Astrocyte (in vitro differentiated cells and primary cell): ENCODE data around the gene CAMP. TPM values are rescaled to one million over a fixed set of nuclear protein-coding genes. Genes with fewer than 3 reads are reported as not detected.

ENCODE experiments used
- DNase-seq: peaks from one replicate; pipeline ENCODE4 v3.0.0-alpha.2; 2010; ENCODE audit warnings: low read depth
- FAIRE-seq: peaks from 2 replicates; lab custom pipeline; 2011; peaks lifted over from hg19 to GRCh38; lab: Jason Lieb, UNC
- H2AFZ ChIP-seq: 2 replicates; pipeline ENCODE4 v1.6.0; 2012; ENCODE audit warnings: low read depth, low read length, inconsistent platforms
- H3K27ac ChIP-seq: 2 replicates; pipeline ENCODE4 v1.5.1; 2011; ENCODE audit warnings: low read depth, low read length, inconsistent platforms
- H3K27me3 ChIP-seq: 2 replicates; pipeline ENCODE4 v1.6.0; 2011; ENCODE audit warnings: low read length, inconsistent platforms; ENCODE audit not compliant: insufficient read depth
- H3K36me3 ChIP-seq: 2 replicates; pipeline ENCODE4 v1.5.1; 2011; ENCODE audit warnings: low read length, inconsistent platforms; ENCODE audit not compliant: insufficient read depth
- H3K4me1 ChIP-seq: 2 replicates; pipeline ENCODE4 v1.5.1; 2011; ENCODE audit warnings: low read length, inconsistent platforms; ENCODE audit not compliant: insufficient read depth
- H3K4me2 ChIP-seq: 2 replicates; pipeline ENCODE4 v1.6.0; 2012; ENCODE audit warnings: low read length, inconsistent platforms
- H3K4me3 ChIP-seq: 2 replicates; pipeline ENCODE4 v1.5.1; 2011; ENCODE audit warnings: low read depth, mild to moderate bottlenecking, low read length, inconsistent platforms; ENCODE audit not compliant: insufficient read depth
- H3K79me2 ChIP-seq: 2 replicates; pipeline ENCODE4 v1.6.0; 2012; ENCODE audit warnings: mild to moderate bottlenecking, low read length, inconsistent platforms; ENCODE audit not compliant: insufficient read depth
- H3K9ac ChIP-seq: 2 replicates; pipeline ENCODE4 v1.6.0; 2012; ENCODE audit warnings: mild to moderate bottlenecking, low read length, inconsistent platforms
- H3K9me3 ChIP-seq: 2 replicates; pipeline ENCODE4 v1.5.1; 2012; ENCODE audit warnings: low read depth, mild to moderate bottlenecking, low read length, inconsistent platforms; ENCODE audit not compliant: insufficient read depth
- H4K20me1 ChIP-seq: 2 replicates; pipeline ENCODE4 v1.6.0; 2012; ENCODE audit warnings: low read length, inconsistent platforms; ENCODE audit not compliant: insufficient read depth
- H3K27ac Mint-ChIP-seq: one replicate; pipeline ENCODE4 v1.8.0; 2021; ENCODE audit warnings: mild to moderate bottlenecking, mixed read lengths; ENCODE audit not compliant: unreplicated experiment
- H3K27me3 Mint-ChIP-seq: one replicate; pipeline ENCODE4 v1.8.0; 2021; ENCODE audit warnings: low read depth, mixed read lengths; ENCODE audit not compliant: unreplicated experiment
- H3K36me3 Mint-ChIP-seq: one replicate; pipeline ENCODE4 v1.8.0; 2021; ENCODE audit warnings: low read depth, mixed read lengths; ENCODE audit not compliant: unreplicated experiment
- H3K4me1 Mint-ChIP-seq: one replicate; pipeline ENCODE4 v1.8.0; 2021; ENCODE audit warnings: low read depth, mixed read lengths; ENCODE audit not compliant: unreplicated experiment
- H3K4me3 Mint-ChIP-seq: one replicate; pipeline ENCODE4 v1.8.0; 2021; ENCODE audit warnings: mild to moderate bottlenecking, moderate library complexity, mixed read lengths; ENCODE audit not compliant: unreplicated experiment
- H3K9me3 Mint-ChIP-seq: one replicate; pipeline ENCODE4 v1.8.0; 2021; ENCODE audit warnings: mild to moderate bottlenecking, mixed read lengths; ENCODE audit not compliant: unreplicated experiment
- EZH2 ChIP-seq: IDR thresholded peaks from 2 replicates; pipeline ENCODE4 v1.6.1; 2012; ENCODE audit warnings: mild to moderate bottlenecking, low read length, inconsistent platforms; ENCODE audit not compliant: insufficient read depth
- total RNA-seq: library from RNA; stranded (reverse); gene quantifications from 2 replicates; pipeline ENCODE4 v1.2.1, GENCODE V29; 2021
- TF ChIP-seq, protein P1 (sequence below): IDR thresholded peaks from 2 replicates; pipeline ENCODE4 v1.5.1; 2011; ENCODE audit warnings: low read depth, mild to moderate bottlenecking, inconsistent platforms, low read length, moderate library complexity; ENCODE audit not compliant: insufficient read depth

The CAMP gene
- total RNA-seq, 1 donor from 2014 or later, result not detected

DNA sequence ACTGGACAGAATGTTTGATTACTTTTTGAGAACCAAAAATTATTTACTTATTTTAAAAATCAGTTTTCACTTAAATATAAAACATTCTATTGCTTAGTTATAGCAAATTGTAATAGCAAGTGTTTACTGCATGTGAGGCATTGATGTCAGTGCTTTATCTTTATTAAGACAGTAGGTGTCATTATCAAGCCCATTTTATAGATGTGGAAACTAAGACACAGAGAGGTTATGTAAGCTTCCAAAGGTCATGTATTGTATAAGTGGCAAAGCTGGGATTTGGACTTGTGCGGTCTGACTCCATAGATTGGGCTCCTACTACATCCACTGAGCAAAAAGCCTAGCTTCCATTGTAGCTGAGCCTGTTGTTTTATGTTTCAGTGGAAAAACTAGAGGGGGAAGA is 35.2 kb downstream of the CAMP start:
- TF ChIP-seq, protein P1, sequence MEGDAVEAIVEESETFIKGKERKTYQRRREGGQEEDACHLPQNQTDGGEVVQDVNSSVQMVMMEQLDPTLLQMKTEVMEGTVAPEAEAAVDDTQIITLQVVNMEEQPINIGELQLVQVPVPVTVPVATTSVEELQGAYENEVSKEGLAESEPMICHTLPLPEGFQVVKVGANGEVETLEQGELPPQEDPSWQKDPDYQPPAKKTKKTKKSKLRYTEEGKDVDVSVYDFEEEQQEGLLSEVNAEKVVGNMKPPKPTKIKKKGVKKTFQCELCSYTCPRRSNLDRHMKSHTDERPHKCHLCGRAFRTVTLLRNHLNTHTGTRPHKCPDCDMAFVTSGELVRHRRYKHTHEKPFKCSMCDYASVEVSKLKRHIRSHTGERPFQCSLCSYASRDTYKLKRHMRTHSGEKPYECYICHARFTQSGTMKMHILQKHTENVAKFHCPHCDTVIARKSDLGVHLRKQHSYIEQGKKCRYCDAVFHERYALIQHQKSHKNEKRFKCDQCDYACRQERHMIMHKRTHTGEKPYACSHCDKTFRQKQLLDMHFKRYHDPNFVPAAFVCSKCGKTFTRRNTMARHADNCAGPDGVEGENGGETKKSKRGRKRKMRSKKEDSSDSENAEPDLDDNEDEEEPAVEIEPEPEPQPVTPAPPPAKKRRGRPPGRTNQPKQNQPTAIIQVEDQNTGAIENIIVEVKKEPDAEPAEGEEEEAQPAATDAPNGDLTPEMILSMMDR, result no peak
- no peak for TF ChIP-seq EZH2
- Mint-ChIP-seq H3K9me3 (no peaks in the 10 kb centered on the region), H3K4me3 (no peak overlapping the region), H3K4me1 (no peaks in the 10 kb centered on the region), H3K27me3 (no peaks in the 10 kb centered on the region), H3K36me3 (peaks cover 20% of the 10 kb centered on the region), H3K27ac (no peak overlapping the region)
- H3K27ac ChIP-seq, result no peak overlapping the region
- no peaks in the 10 kb centered on the region for H4K20me1 ChIP-seq
- peaks cover 2% of the 10 kb centered on the region for H3K36me3 ChIP-seq
- no peak for FAIRE-seq
- no peak overlapping the region for H3K4me2 ChIP-seq
- no peak overlapping the region for H3K9ac ChIP-seq
- DNase-seq, result no peak
- H3K4me1 ChIP-seq, result no peaks in the 10 kb centered on the region
- H2AFZ ChIP-seq, result no peak overlapping the region
- no peak overlapping the region for H3K4me3 ChIP-seq
- H3K27me3 ChIP-seq, result no peaks in the 10 kb centered on the region
- H3K79me2 ChIP-seq, result no peaks in the 10 kb centered on the region
- H3K9me3 ChIP-seq, result no peaks in the 10 kb centered on the region

DNA sequence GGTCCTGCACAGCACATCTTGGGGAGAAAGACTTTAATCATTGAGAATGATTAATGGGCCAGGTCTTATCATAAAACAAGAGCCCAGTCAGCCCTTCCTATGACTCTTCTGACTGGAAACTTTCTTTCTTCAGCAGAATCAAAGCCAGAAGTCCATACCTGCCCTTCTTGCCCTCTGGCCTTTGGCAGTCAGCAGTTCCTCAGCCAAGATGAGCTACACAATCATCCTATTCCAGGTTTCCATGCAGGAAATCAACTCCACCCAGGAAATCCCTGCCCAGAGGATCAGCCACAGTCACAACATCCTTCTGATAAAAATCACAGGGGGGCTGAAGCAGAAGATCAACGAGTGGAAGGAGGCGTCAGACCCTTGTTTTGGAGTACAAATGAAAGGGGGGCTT is 44.5 kb downstream of the CAMP start:
- Mint-ChIP-seq H3K27me3 (no peaks in the 10 kb centered on the region), H3K36me3 (peaks cover 28% of the 10 kb centered on the region), H3K4me1 (peaks cover 14% of the 10 kb centered on the region), H3K4me3 (no peak overlapping the region), H3K9me3 (no peaks in the 10 kb centered on the region), H3K27ac (no peak overlapping the region)
- Histone ChIP-seq H4K20me1 (no peaks in the 10 kb centered on the region), H2AFZ (no peak overlapping the region), H3K36me3 (no peaks in the 10 kb centered on the region), H3K27me3 (no peaks in the 10 kb centered on the region), H3K4me1 (no peaks in the 10 kb centered on the region), H3K79me2 (no peaks in the 10 kb centered on the region), H3K4me2 (no peak overlapping the region), H3K27ac (no peak overlapping the region), H3K4me3 (no peak overlapping the region), H3K9me3 (no peaks in the 10 kb centered on the region), H3K9ac (no peak overlapping the region)
- DNase-seq (no peak), FAIRE-seq (no peak)
- TF ChIP-seq, protein P1, result no peak
- TF ChIP-seq EZH2, result no peak

DNA sequence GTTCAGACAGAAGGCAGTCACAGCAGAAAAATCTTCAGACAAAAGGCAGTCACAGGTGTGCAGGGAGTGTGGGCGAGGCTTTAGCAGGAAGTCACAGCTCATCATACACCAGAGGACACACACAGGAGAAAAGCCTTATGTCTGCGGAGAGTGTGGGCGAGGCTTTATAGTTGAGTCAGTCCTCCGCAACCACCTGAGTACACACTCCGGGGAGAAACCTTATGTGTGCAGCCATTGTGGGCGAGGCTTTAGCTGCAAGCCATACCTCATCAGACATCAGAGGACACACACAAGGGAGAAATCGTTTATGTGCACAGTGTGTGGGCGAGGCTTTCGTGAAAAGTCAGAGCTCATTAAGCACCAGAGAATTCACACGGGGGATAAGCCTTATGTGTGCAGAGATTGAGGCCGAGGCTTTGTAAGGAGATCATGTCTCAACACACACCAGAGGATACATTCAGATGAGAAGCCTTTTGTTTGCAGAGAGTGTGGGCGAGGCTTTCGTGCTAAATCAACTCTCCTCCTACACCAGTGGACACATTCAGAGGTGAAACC is 45.2 kb downstream of the CAMP start:
- Mint-ChIP-seq H3K4me3 (peak overlapping the region; percentile 2), H3K27ac (no peak overlapping the region), H3K36me3 (peaks cover 28% of the 10 kb centered on the region), H3K4me1 (peaks cover 14% of the 10 kb centered on the region), H3K9me3 (no peaks in the 10 kb centered on the region), H3K27me3 (no peaks in the 10 kb centered on the region)
- no peak overlapping the region for H3K4me2 ChIP-seq
- H3K27ac ChIP-seq, result no peak overlapping the region
- H3K9me3 ChIP-seq, result no peaks in the 10 kb centered on the region
- no peak overlapping the region for H3K4me3 ChIP-seq
- H3K27me3 ChIP-seq, result no peaks in the 10 kb centered on the region
- H3K9ac ChIP-seq, result no peak overlapping the region
- peak; percentile 14 for DNase-seq
- H3K36me3 ChIP-seq, result no peaks in the 10 kb centered on the region
- no peaks in the 10 kb centered on the region for H4K20me1 ChIP-seq
- no peak overlapping the region for H2AFZ ChIP-seq
- no peaks in the 10 kb centered on the region for H3K79me2 ChIP-seq
- TF ChIP-seq, protein P1, result no peak
- no peak for TF ChIP-seq EZH2
- H3K4me1 ChIP-seq, result no peaks in the 10 kb centered on the region
- no peak for FAIRE-seq
